ENCODE data around the gene AP1G1.
"Not testable (repeated sequence)": the region's sequence is repeated elsewhere in the genome, so short reads cannot be mapped to it uniquely, and the experiment has no call there.

AP1G1 gene

GRCh38 chr16:71811261-71811803, 2.7 kb upstream of the AP1G1 start:
- TF ChIP-seq, protein P1, sequence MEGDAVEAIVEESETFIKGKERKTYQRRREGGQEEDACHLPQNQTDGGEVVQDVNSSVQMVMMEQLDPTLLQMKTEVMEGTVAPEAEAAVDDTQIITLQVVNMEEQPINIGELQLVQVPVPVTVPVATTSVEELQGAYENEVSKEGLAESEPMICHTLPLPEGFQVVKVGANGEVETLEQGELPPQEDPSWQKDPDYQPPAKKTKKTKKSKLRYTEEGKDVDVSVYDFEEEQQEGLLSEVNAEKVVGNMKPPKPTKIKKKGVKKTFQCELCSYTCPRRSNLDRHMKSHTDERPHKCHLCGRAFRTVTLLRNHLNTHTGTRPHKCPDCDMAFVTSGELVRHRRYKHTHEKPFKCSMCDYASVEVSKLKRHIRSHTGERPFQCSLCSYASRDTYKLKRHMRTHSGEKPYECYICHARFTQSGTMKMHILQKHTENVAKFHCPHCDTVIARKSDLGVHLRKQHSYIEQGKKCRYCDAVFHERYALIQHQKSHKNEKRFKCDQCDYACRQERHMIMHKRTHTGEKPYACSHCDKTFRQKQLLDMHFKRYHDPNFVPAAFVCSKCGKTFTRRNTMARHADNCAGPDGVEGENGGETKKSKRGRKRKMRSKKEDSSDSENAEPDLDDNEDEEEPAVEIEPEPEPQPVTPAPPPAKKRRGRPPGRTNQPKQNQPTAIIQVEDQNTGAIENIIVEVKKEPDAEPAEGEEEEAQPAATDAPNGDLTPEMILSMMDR (IDR thresholded peaks at IDR 0.05; ENCODE audit: extremely low read depth, insufficient read depth, missing control alignments) = no peak
- in situ Hi-C loops (cut with MboI; ENCODE audit: low pct_unique_long_range_greater_than_20kb, low sequenced_read_pairs, unreplicated experiment) = no loop called here
- DNase-seq (ENCODE audit: low spot score) = no peak

GRCh38 chr16:71810155-71810530, 1.5 kb upstream of the AP1G1 start:
- DNase-seq (ENCODE audit: low spot score); in situ Hi-C loops (cut with MboI; ENCODE audit: low pct_unique_long_range_greater_than_20kb, low sequenced_read_pairs, unreplicated experiment): not testable (repeated sequence)

- TF ChIP-seq, protein P1 (IDR thresholded peaks at IDR 0.05; ENCODE audit: extremely low read depth, insufficient read depth, missing control alignments) = no peak
- DNase-seq (ENCODE audit: low spot score) = peak; percentile 46
- in situ Hi-C loops (cut with MboI; ENCODE audit: low pct_unique_long_range_greater_than_20kb, low sequenced_read_pairs, unreplicated experiment) = no loop called here
Observed at GRCh38 chr16:71807905-71808592, 585 bp downstream of the AP1G1 start.

DNA sequence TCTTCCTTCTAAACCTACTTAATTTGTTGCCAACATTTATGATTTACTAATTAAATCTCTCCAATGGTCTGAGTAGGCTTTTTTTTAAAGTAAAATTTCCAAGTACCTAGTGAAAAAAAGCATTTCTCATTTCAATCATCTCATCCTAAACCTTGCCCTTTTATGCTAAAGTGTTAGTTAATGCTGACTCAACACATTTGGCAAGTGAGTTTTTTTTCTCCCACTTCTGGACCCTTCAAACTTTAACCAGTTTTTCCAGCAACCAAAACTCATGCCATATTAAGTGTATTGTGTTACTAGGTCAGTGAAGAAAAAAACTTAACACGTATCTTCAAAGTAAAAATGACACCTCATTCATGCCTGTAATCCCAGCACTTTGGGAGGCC, 5.3 kb downstream of the AP1G1 start:
- TF ChIP-seq, protein P1 (IDR thresholded peaks at IDR 0.05; ENCODE audit: extremely low read depth, insufficient read depth, missing control alignments) = no peak
- in situ Hi-C loops (cut with MboI; ENCODE audit: low pct_unique_long_range_greater_than_20kb, low sequenced_read_pairs, unreplicated experiment) = no loop called here
- DNase-seq (ENCODE audit: low spot score) = no peak

- no peak for DNase-seq (ENCODE audit: low spot score)
- TF ChIP-seq, protein P1 (IDR thresholded peaks at IDR 0.05; ENCODE audit: extremely low read depth, insufficient read depth, missing control alignments) = no peak
- in situ Hi-C loops (cut with MboI; ENCODE audit: low pct_unique_long_range_greater_than_20kb, low sequenced_read_pairs, unreplicated experiment) = no loop called here
Observed at GRCh38 chr16:71796501-71797097, 12.0 kb downstream of the AP1G1 start.

DNA sequence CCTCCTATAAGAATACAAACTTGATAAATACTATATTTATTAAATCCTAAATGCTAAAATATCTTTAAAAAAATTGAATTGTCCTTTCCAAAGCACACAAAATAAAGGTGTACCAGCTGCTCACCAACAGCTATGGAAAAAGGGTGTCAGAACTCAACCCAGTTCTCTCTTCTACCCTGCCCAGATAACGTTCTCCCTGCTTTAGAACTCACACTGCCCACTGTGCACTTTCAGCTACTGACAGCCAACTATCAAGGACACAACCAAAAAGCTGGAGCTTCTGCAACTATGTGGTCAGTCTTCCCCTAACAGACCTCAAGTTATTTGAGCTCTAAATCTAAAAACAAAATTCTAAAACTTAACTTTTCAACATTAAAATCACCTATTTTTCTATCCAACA, 13.7 kb downstream of the AP1G1 start:
- in situ Hi-C loops (cut with MboI; ENCODE audit: low pct_unique_long_range_greater_than_20kb, low sequenced_read_pairs, unreplicated experiment) = no loop called here
- no peak for DNase-seq (ENCODE audit: low spot score)

GRCh38 chr16:71794018-71794417, 14.6 kb downstream of the AP1G1 start:
- DNase-seq (ENCODE audit: low spot score) = no peak
- in situ Hi-C loops (cut with MboI; ENCODE audit: low pct_unique_long_range_greater_than_20kb, low sequenced_read_pairs, unreplicated experiment) = no loop called here
- TF ChIP-seq, protein P1 (IDR thresholded peaks at IDR 0.05; ENCODE audit: extremely low read depth, insufficient read depth, missing control alignments) = no peak

More for the DNA sequence above, 13.7 kb downstream of the AP1G1 start:
- TF ChIP-seq, protein P1 (IDR thresholded peaks at IDR 0.05; ENCODE audit: extremely low read depth, insufficient read depth, missing control alignments) = no peak
